Panc1 (cell line): Measurements from ENCODE around the gene CUEDC1. TPM values are rescaled to one million over a fixed set of nuclear protein-coding genes. Genes with fewer than 3 reads are reported as not detected.
A peak's percentile ranks its signal among the peaks of the same experiment; 100 is the strongest.

Experiments
- ATAC-seq: fragments of 200-7000 bp; cut with Tn5 transposase; 2 replicates; pipeline ENCODE4 v1.9.1; 2020; ENCODE audit warnings: mild to moderate bottlenecking, moderate library complexity
- BruUV-seq: library from RNA; stranded (reverse); fragments of 400-500 nt; replicated peaks from 2 replicates; lab custom pipeline; 2021; lab: Mats Ljungman, UMichigan
- CTCF ChIA-PET: fragments of 300-600 bp; sonication (Branson Sonifier 250); formaldehyde crosslinking; loops from one replicate; lab custom pipeline; 2022; ENCODE audit warnings: antibody characterized with exemption; lab: Charles Lee
- POLR2A ChIA-PET: fragments of 300-600 bp; sonication (Branson Sonifier 250); formaldehyde crosslinking; loops from one replicate; lab custom pipeline; 2022; ENCODE audit warnings: antibody characterized with exemption; lab: Charles Lee
- DNase-seq: peaks from one replicate; pipeline ENCODE4 v3.0.0-alpha.2; 2010; ENCODE audit warnings: low read depth, low spot score
- H3K27ac ChIP-seq: 2 replicates; pipeline ENCODE4 v1.5.1; 2011; ENCODE audit warnings: mild to moderate bottlenecking, low read length, inconsistent platforms
- H3K27me3 ChIP-seq: fragments of 200-500 bp; sonication (Bioruptor generic); 2 replicates; pipeline ENCODE4 v1.6.0; 2014; ENCODE audit warnings: low read length, inconsistent platforms; ENCODE audit not compliant: control insufficient read depth, insufficient read depth
- H3K36me3 ChIP-seq: fragments of 200-500 bp; sonication (Bioruptor generic); 2 replicates; pipeline ENCODE4 v1.5.1; 2014; ENCODE audit warnings: inconsistent platforms, mild to moderate bottlenecking, low read length, moderate library complexity; ENCODE audit not compliant: control insufficient read depth, insufficient read depth
- H3K4me1 ChIP-seq: 2 replicates; pipeline ENCODE4 v1.5.1; 2011; ENCODE audit warnings: inconsistent platforms, mild to moderate bottlenecking, low read length, moderate library complexity; ENCODE audit not compliant: control insufficient read depth, insufficient read depth
- H3K4me3 ChIP-seq, 2 experiments: 2 replicates each; pipeline ENCODE4 v1.5.1; 2011 to 2012; ENCODE audit warnings: low read depth in 2 of 2, low read length in 2 of 2, mild to moderate bottlenecking in 2 of 2, inconsistent platforms in 1 of 2, moderate library complexity in 1 of 2
- H3K9me3 ChIP-seq: fragments of 200-500 bp; sonication (Bioruptor generic); 2 replicates; pipeline ENCODE4 v1.5.1; 2014; ENCODE audit warnings: low read depth, mild to moderate bottlenecking, inconsistent platforms, low read length, moderate library complexity; ENCODE audit not compliant: control insufficient read depth, insufficient read depth
- POLR2AphosphoS5 ChIP-seq: IDR thresholded peaks from 2 replicates; pipeline ENCODE4 v1.6.1; 2012; ENCODE audit warnings: mild to moderate bottlenecking, low read depth, low read length, moderate library complexity
- REST ChIP-seq, 2 experiments: IDR thresholded peaks; 2 replicates each; pipeline ENCODE4 v1.6.1; 2011 to 2012; ENCODE audit warnings: low read depth in 2 of 2, control low read depth in 1 of 2, low read length in 1 of 2, mild to moderate bottlenecking in 1 of 2, moderate library complexity in 1 of 2; ENCODE audit not compliant: insufficient read depth in 1 of 2
- SIN3A ChIP-seq: IDR thresholded peaks from 2 replicates; pipeline ENCODE4 v1.6.1; 2012; ENCODE audit warnings: low read depth, mild to moderate bottlenecking, low read length, moderate library complexity, borderline replicate concordance; ENCODE audit not compliant: insufficient read depth
- TCF7L2 ChIP-seq: IDR thresholded peaks from 2 replicates; pipeline ENCODE4 v1.6.1; 2011; ENCODE audit warnings: mild to moderate bottlenecking, low read depth, low read length, inconsistent platforms
- in situ Hi-C: cut with HindIII; loops from 2 replicates; pipeline ENCODE4 v1.10.0; 2016; ENCODE audit warnings: low sequenced_read_pairs, low pct_unique_long_range_greater_than_20kb
- intact Hi-C: fragments of 100-400 bp; cut with micrococcal nuclease; formaldehyde crosslinking; loops from one replicate; pipeline ENCODE4 v1.10.0; 2022; ENCODE audit not compliant: unreplicated experiment
- total RNA-seq: library from RNA; stranded (reverse); gene quantifications from one replicate; pipeline ENCODE4 v1.2.1, GENCODE V29; 2021; ENCODE audit not compliant: unreplicated experiment
- TF ChIP-seq, protein P1 (sequence below): fragments of 450-650 bp; IDR thresholded peaks from 2 replicates; pipeline ENCODE4 v1.5.1; 2017; ENCODE audit warnings: mild to moderate bottlenecking

The CUEDC1 gene
- total RNA-seq, 1 experiment from 2014 or later: 103 TPM

- in situ Hi-C loops (no loop called here), intact Hi-C loops (no loop called here)
- Histone ChIP-seq H3K36me3 (no peaks in the 10 kb centered on the region), H3K27me3 (no peaks in the 10 kb centered on the region), H3K4me3 (no peak overlapping the region), H3K9me3 (no peaks in the 10 kb centered on the region), H3K4me1 (peaks cover 64% of the 10 kb centered on the region), H3K27ac (peak overlapping the region; percentile 57)
- BruUV-seq: no TSS peak
- ChIA-PET CTCF (no interaction called here), POLR2A (interaction anchor here (0.6 to 1.3 kb wide), 2 partner anchors 32 to 50 kb away, joined by 3 to 9 read pairs; no protein-coding TSS in a partner anchor)
- ATAC-seq: peak; percentile 47
- no peak for TF ChIP-seq TCF7L2
- no peak for TF ChIP-seq SIN3A
- no peak for DNase-seq
These were observed 52.1 kb downstream of the CUEDC1 start for GRCh38 chr17:57902800-57903759.

GRCh38 chr17:57902117-57902799 lies 53.0 kb downstream of the CUEDC1 start:
- POLR2A ChIA-PET: interaction anchor here (1.3 kb wide), 1 partner anchor 51 kb away, joined by 3 read pairs; no protein-coding TSS in a partner anchor
- Histone ChIP-seq H3K4me1 (peaks cover 66% of the 10 kb centered on the region), H3K4me3 (no peak overlapping the region), H3K9me3 (no peaks in the 10 kb centered on the region), H3K27me3 (no peaks in the 10 kb centered on the region), H3K27ac (peak overlapping the region; percentile 57; the same call in 1 of the 2 replicates), H3K36me3 (no peaks in the 10 kb centered on the region)
- DNase-seq: no peak
- ATAC-seq: no peak
- in situ Hi-C loops (no loop called here), intact Hi-C loops (no loop called here)
- no peak for TF ChIP-seq SIN3A
- TF ChIP-seq REST (IDR thresholded peaks at IDR 0.05; ENCODE audit: insufficient read depth in 1 of 2, low read depth in 2 of 2, low read length in 1 of 2): no peak
- TF ChIP-seq POLR2AphosphoS5: no peak
- no peak for TF ChIP-seq TCF7L2
- TF ChIP-seq, protein P1, sequence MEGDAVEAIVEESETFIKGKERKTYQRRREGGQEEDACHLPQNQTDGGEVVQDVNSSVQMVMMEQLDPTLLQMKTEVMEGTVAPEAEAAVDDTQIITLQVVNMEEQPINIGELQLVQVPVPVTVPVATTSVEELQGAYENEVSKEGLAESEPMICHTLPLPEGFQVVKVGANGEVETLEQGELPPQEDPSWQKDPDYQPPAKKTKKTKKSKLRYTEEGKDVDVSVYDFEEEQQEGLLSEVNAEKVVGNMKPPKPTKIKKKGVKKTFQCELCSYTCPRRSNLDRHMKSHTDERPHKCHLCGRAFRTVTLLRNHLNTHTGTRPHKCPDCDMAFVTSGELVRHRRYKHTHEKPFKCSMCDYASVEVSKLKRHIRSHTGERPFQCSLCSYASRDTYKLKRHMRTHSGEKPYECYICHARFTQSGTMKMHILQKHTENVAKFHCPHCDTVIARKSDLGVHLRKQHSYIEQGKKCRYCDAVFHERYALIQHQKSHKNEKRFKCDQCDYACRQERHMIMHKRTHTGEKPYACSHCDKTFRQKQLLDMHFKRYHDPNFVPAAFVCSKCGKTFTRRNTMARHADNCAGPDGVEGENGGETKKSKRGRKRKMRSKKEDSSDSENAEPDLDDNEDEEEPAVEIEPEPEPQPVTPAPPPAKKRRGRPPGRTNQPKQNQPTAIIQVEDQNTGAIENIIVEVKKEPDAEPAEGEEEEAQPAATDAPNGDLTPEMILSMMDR: no peak
- CTCF ChIA-PET: no interaction called here
- no TSS peak for BruUV-seq
